ENCODE results near the gene EPM2AIP1. TPM values are rescaled to one million over a fixed set of nuclear protein-coding genes. Genes with fewer than 3 reads are reported as not detected.

The EPM2AIP1 gene
- total RNA-seq, 1 donor from 2014 or later, result 51.4 TPM

GRCh38 chr3:37031096-37031682 is 38.3 kb upstream of the EPM2AIP1 start:
- Mint-ChIP-seq H3K9me3 (peaks cover 16% of the 10 kb centered on the region), H3K4me3 (no peak overlapping the region), H3K4me1 (no peaks in the 10 kb centered on the region), H3K27ac (no peak overlapping the region), H3K36me3 (peaks cover 44% of the 10 kb centered on the region), H3K27me3 (ENCODE audit: insufficient read depth, low read depth) (peaks cover 2% of the 10 kb centered on the region)
- H3F3A ChIP-seq (ENCODE audit: low read depth), result no peaks in the 10 kb centered on the region
- H3K4me3 ChIP-seq, result no peak overlapping the region
- no peak overlapping the region for H3K27ac ChIP-seq
- no peak overlapping the region for H3K9ac ChIP-seq
- no peaks in the 10 kb centered on the region for H3K27me3 ChIP-seq
- no peaks in the 10 kb centered on the region for H3K9me3 ChIP-seq (ENCODE audit: low read depth)
- peaks cover 26% of the 10 kb centered on the region for H3K36me3 ChIP-seq
- no peaks in the 10 kb centered on the region for H4K20me1 ChIP-seq (ENCODE audit: low read depth)
- no peak overlapping the region for H2AFZ ChIP-seq (replicated peaks)
- H3K4me1 ChIP-seq, result no peaks in the 10 kb centered on the region
- TF ChIP-seq CTCF (IDR thresholded peaks at IDR 0.05), result no peak
- no peak for TF ChIP-seq EZH2phosphoT487 (IDR thresholded peaks at IDR 0.05)
- TF ChIP-seq EZH2 (IDR thresholded peaks at IDR 0.05), result no peak
- no peak for DNase-seq (ENCODE audit: low spot score)
- H3K79me2 ChIP-seq (ENCODE audit: low read depth), result no peaks in the 10 kb centered on the region
- H3K4me2 ChIP-seq, result no peak overlapping the region

- H3K9me3 ChIP-seq (ENCODE audit: low read depth), result no peaks in the 10 kb centered on the region
- no peak overlapping the region for H3K4me2 ChIP-seq
- H3K27ac Mint-ChIP-seq, result no peak overlapping the region
- H3K4me3 Mint-ChIP-seq, result no peak overlapping the region
- no peak overlapping the region for H3K27ac ChIP-seq
- H3F3A ChIP-seq (ENCODE audit: low read depth), result no peaks in the 10 kb centered on the region
- no peaks in the 10 kb centered on the region for H4K20me1 ChIP-seq (ENCODE audit: low read depth)
- no peak for TF ChIP-seq EZH2 (IDR thresholded peaks at IDR 0.05)
- no peak for TF ChIP-seq EZH2phosphoT487 (IDR thresholded peaks at IDR 0.05)
- TF ChIP-seq CTCF (IDR thresholded peaks at IDR 0.05), result no peak
- no peak overlapping the region for H3K4me3 ChIP-seq
- H3K4me1 ChIP-seq, result no peaks in the 10 kb centered on the region
- peaks cover 21% of the 10 kb centered on the region for H3K36me3 ChIP-seq
- peaks cover 10% of the 10 kb centered on the region for H3K9me3 Mint-ChIP-seq
- DNase-seq (ENCODE audit: low spot score), result no peak
- H3K4me1 Mint-ChIP-seq, result no peaks in the 10 kb centered on the region
- H3K9ac ChIP-seq, result no peak overlapping the region
- no peaks in the 10 kb centered on the region for H3K27me3 ChIP-seq
- no peaks in the 10 kb centered on the region for H3K79me2 ChIP-seq (ENCODE audit: low read depth)
- no peak overlapping the region for H2AFZ ChIP-seq (replicated peaks)
- peaks cover 44% of the 10 kb centered on the region for H3K36me3 Mint-ChIP-seq
- peaks cover 2% of the 10 kb centered on the region for H3K27me3 Mint-ChIP-seq (ENCODE audit: insufficient read depth, low read depth)
These were observed 37.7 kb upstream of the EPM2AIP1 start for GRCh38 chr3:37030588-37030987.

- TF ChIP-seq EZH2phosphoT487 (IDR thresholded peaks at IDR 0.05) (no peak), EZH2 (IDR thresholded peaks at IDR 0.05) (no peak)
- no peak overlapping the region for H3K4me2 ChIP-seq
- peaks cover 18% of the 10 kb centered on the region for H3K36me3 ChIP-seq
- no peak overlapping the region for H3K4me3 Mint-ChIP-seq
- no peak overlapping the region for H3K9ac ChIP-seq
- H3K36me3 Mint-ChIP-seq, result peaks cover 40% of the 10 kb centered on the region
- no peak overlapping the region for H3K27ac Mint-ChIP-seq
- H3K4me1 Mint-ChIP-seq, result no peaks in the 10 kb centered on the region
- H4K20me1 ChIP-seq (ENCODE audit: low read depth), result no peaks in the 10 kb centered on the region
- H3K27me3 Mint-ChIP-seq (ENCODE audit: insufficient read depth, low read depth), result peaks cover 2% of the 10 kb centered on the region
- H2AFZ ChIP-seq (replicated peaks), result no peak overlapping the region
- H3K9me3 Mint-ChIP-seq, result peaks cover 1% of the 10 kb centered on the region
- H3F3A ChIP-seq (ENCODE audit: low read depth), result no peaks in the 10 kb centered on the region
- no peak overlapping the region for H3K4me3 ChIP-seq
- H3K27ac ChIP-seq, result no peak overlapping the region
- no peaks in the 10 kb centered on the region for H3K27me3 ChIP-seq
- no peaks in the 10 kb centered on the region for H3K9me3 ChIP-seq (ENCODE audit: low read depth)
- H3K4me1 ChIP-seq, result no peaks in the 10 kb centered on the region
- no peaks in the 10 kb centered on the region for H3K79me2 ChIP-seq (ENCODE audit: low read depth)
- DNase-seq (ENCODE audit: low spot score), result no peak
These were observed 36.7 kb upstream of the EPM2AIP1 start for GRCh38 chr3:37029516-37030163.

DNA sequence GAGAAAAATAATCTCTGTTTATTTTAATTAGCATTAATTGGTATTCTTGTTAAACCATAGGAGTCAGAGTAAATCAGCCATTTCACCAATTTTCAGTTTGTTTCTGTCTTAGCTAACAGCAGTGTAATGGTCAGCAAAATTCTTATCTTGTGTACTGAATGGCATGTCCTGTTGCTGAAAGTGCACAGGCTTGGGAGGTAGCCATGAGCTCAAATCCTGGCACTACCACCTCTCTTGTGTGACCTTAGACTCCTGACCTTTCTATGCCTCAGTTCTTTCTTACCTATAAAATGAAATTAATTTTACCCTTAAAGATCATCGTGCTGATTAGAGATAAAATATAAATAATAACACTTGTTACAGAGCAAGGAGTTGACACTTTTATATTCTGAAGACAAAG is 36.2 kb upstream of the EPM2AIP1 start:
- Mint-ChIP-seq H3K27me3 (ENCODE audit: insufficient read depth, low read depth) (peaks cover 2% of the 10 kb centered on the region), H3K9me3 (peaks cover 3% of the 10 kb centered on the region), H3K4me3 (no peak overlapping the region), H3K27ac (no peak overlapping the region), H3K36me3 (peaks cover 42% of the 10 kb centered on the region), H3K4me1 (no peaks in the 10 kb centered on the region)
- Histone ChIP-seq H2AFZ (replicated peaks) (no peak overlapping the region), H3F3A (ENCODE audit: low read depth) (no peaks in the 10 kb centered on the region), H3K27ac (no peak overlapping the region), H4K20me1 (ENCODE audit: low read depth) (no peaks in the 10 kb centered on the region), H3K36me3 (peaks cover 22% of the 10 kb centered on the region), H3K9ac (no peak overlapping the region), H3K27me3 (no peaks in the 10 kb centered on the region), H3K9me3 (ENCODE audit: low read depth) (no peaks in the 10 kb centered on the region), H3K79me2 (ENCODE audit: low read depth) (no peaks in the 10 kb centered on the region), H3K4me1 (no peaks in the 10 kb centered on the region), H3K4me2 (no peak overlapping the region), H3K4me3 (no peak overlapping the region)
- no peak for TF ChIP-seq EZH2 (IDR thresholded peaks at IDR 0.05)
- TF ChIP-seq EZH2phosphoT487 (IDR thresholded peaks at IDR 0.05), result no peak
- no peak for TF ChIP-seq CTCF (IDR thresholded peaks at IDR 0.05)
- no peak for DNase-seq (ENCODE audit: low spot score)
